H1 (cell line): Measurements from ENCODE around the gene STPG1. TPM values are rescaled to one million over a fixed set of nuclear protein-coding genes. Genes with fewer than 3 reads are reported as not detected.

Experiments
- KDM1A ChIP-seq: fragments of 200-600, 300-600 bp; sonication (generic); IDR thresholded peaks from 2 replicates; pipeline ENCODE4 v1.7.1; 2016; ENCODE audit warnings: mild to moderate bottlenecking, low read length, borderline replicate concordance
- POLR2A ChIP-seq, 2 experiments: IDR thresholded peaks; 1 replicate in 1 of 2; 2 replicates in 1 of 2; pipeline ENCODE4 v1.6.1; 2011; ENCODE audit warnings: low read depth in 2 of 2, low read length in 2 of 2, mild to moderate bottlenecking in 2 of 2; ENCODE audit errors: control extremely low read depth in 1 of 2
- POU5F1 ChIP-seq: IDR thresholded peaks from 2 replicates; pipeline ENCODE4 v1.6.1; 2011; ENCODE audit warnings: low read depth, mild to moderate bottlenecking, low read length, moderate library complexity
- RXRA ChIP-seq: IDR thresholded peaks from 2 replicates; pipeline ENCODE4 v1.6.1; 2011; ENCODE audit warnings: low read depth, mild to moderate bottlenecking, low read length, moderate library complexity; ENCODE audit not compliant: insufficient read depth
- SUZ12 ChIP-seq: fragments of 200-600 bp; sonication (generic); IDR thresholded peaks from 2 replicates; pipeline ENCODE4 v1.6.1; 2012; ENCODE audit warnings: mild to moderate bottlenecking, inconsistent platforms, low read length, moderate library complexity, mixed read lengths
- polyA plus RNA-seq, 7 experiments: library from polyadenylated mRNA; depleted of rRNA in 3 of 7; stranded (reverse) in 5 of 7; unstranded in 2 of 7; fragments of >200 nt in 5 of 7; fragments of 200-250 nt in 2 of 7; gene quantifications; 1 replicate in 5 of 7; 2 replicates in 1 of 7; 4 replicates in 1 of 7; pipeline versions ENCODE4 v1.2.1 to v1.2.3, GENCODE V29; 2011 to 2013; ENCODE audit warnings: missing spikeins in 2 of 7, mixed read lengths in 2 of 7
- total RNA-seq: library from RNA; stranded (reverse); fragmentation: NEBNext Ultra II Directional; extraction: Animal tissue kit (Norgen Biotek cat#: 25700); gene quantifications from 2 replicates; pipeline ENCODE4 v1.2.1, GENCODE V29; 2021

The STPG1 gene
- total and polyA plus RNA-seq, 2 of the 8 experiments (the other 6 are each of a cell fraction or from before 2014, with no cell fraction given): 10.3 to 11.2 TPM

DNA sequence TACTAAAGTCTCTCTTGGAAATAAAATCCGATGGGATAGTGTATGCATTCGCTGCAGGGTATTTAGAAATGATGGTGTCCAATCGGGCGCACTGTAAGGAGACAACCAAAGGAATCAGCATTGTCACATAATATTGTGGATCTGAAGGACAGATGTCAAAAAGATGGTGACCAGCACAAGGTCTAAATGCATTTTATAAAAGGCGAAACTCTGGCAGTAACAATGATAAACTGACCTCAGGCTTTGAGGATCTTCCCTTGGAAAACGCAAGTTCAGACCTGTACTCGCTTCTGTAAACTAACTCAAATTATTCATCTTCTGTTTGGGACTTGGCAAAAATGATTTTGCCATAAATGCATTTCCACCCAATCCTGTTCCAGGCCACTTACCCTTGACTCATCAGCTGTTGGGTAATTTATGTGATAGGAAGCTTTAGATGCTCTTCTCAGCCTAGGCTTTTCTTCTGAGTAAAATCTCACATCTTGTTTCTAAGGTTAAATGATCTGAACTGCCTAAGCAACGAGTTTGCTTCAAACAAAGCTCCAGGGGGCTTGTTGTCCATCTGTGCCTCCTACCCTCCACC lies 33.8 kb downstream of the STPG1 start (continued):
- TF ChIP-seq POLR2A (IDR thresholded peaks at IDR 0.05; ENCODE audit: control extremely low read depth in 1 of 2, low read depth in 2 of 2, low read length in 2 of 2) (no peak), SUZ12 (no peak), KDM1A (no peak), RXRA (no peak), POU5F1 (no peak)
